NOMO-1 treated with dmso at 0.1 percent for 144 hours (cell line): ENCODE data around the gene ALDH7A1.

Experiments
- DNase-seq: peaks from one replicate; lab custom pipeline; 2025; ENCODE audit not compliant: unreplicated experiment; lab: John Stamatoyannopoulos, UW

The ALDH7A1 gene

DNA sequence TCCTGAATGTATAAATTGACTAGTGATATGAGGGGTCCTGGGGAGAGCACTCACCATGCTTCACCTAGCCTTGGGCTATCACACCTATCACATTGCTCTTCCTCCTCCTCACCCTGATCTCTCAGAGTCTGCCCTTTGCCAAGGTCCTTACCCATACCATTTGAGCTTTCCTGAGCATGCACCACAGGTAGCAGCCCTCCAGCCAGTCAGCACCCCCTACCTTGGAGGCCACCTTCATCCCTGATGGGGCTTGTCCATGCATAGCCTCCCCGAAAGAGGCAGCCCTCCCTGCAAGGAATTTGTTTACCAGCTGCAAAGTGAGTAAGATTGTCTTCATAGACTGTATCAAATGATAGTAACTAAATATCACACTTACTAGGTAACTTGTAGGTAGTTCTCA is 83.1 kb downstream of the ALDH7A1 start:
- no peak for DNase-seq

DNA sequence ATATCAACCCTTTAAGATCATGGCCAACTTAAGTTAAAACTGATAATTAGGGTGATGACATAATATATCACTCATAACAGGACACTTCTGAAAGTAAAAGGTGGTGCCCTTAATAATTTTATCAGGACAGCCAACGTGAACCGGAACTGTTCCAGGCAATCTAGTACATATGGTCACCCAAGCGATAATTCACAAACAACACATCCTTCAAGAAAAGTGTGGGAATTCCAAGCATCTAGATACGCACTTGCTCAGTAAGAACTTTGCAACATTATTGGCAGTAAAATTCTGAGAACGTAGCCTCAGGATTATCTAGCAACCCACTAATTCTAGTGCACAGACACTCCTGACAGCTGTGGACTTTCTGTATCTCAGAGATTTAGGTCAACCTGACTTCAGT is 85.7 kb downstream of the ALDH7A1 start:
- no peak for DNase-seq

DNA sequence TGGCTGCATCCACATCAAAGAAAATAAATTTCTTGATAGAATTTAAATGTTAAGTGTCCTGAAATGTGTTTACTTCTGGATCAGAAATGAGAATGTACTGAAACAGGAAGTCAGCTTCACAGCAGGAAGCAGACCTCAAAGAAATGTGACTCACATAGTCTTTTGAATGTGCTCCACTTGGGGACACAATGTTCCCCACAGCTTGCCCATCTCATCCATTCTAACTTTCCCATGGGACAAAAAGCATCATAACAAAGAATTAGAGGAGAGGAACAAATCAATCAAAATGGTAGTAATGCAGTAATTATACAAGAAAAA is 86.1 kb downstream of the ALDH7A1 start:
- DNase-seq, result no peak

DNA sequence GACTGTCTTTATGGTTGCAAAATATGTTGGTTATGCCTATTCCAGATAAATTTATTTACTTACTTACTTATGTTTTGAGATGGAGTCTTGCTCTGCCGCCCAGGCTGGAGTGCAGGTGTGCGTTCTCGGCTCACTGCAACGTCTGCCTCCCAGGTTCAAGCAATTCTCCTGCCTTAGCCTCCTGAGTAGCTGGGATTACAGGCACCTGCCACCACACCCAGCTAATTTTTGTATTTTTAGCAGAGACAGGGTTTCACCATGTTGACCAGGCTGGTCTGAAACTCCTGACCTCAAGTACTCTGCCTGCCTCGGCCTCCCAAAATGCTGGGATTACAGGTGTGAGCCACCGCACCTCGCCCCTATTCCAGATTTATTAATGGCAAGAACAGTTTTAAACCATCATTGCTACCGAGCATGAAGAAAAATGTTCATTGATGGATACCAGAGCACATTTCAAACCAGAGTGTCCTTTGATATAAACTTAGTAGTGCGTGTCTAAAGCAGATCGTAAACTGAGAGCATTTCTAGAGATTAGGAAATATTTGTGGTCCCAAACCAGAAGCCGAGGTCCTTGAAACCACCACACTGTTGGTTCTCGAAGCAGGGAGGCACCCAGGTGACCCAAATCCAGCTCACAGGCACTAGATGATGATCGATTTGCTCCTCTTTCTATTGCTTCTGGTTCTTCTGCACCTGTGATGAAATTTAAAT is 86.6 kb downstream of the ALDH7A1 start:
- peak; percentile 6 for DNase-seq

DNA sequence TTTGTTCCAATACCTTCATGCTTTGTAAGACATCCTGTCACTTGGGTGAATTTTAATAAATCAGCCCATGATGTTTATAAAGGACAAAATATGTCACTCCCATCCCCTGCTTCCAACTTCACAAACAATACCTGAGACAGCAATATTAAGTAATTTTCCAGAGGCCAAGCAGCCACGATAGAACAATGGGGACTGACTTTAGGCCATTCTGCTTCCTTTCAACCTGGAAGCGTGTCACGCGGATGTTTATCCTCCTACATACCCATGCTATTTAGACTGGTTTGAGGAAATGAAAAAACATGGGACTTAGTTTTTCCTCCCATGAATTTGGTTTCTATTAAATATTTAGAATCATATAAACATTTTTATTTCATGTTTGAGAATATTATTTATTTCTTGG is 88.9 kb downstream of the ALDH7A1 start:
- DNase-seq, result no peak

DNA sequence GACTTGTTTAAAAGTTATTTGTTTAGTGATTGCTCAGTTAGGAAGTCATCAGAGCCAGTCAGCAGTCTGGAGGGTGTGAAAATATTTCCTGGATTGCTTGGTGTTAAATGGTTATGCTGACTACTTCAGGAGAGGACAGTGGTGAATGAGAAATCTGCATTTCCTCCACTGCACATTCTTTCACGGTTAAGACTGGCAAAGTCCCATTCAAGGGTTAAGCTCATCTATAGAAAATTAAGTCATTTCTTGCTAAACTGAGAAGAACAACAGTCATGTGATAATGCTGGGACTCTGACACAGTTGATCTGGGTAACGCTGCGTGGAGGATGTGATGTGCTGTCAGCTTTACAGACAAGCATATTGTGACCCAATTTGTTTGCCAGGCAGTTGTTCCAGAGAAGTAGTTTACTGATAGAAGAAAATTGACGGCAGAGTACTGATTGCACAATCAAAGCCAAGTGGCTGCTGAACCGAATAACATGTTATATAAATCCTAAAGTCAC is 91.4 kb downstream of the ALDH7A1 start:
- DNase-seq, result no peak

DNA sequence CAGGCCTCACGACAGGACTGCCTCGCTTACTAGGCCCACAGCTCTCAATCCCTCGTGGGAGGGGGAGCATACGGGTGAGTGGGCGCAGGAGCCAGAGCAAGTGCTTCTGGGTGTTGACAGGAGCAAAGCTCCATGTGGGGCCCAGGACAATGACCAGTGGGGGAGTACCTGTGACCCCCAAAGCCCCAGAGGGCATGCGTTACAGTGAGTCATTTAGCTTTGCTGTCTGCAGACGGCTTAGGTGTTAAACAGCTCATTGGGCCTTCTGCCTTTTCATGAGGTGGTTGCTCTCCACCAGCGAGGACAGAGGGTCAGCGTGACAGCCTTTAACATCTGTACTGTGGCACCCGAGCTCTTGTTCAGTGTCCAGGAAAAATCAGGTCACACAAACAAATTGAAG is 93.6 kb downstream of the ALDH7A1 start:
- DNase-seq, result no peak

DNA sequence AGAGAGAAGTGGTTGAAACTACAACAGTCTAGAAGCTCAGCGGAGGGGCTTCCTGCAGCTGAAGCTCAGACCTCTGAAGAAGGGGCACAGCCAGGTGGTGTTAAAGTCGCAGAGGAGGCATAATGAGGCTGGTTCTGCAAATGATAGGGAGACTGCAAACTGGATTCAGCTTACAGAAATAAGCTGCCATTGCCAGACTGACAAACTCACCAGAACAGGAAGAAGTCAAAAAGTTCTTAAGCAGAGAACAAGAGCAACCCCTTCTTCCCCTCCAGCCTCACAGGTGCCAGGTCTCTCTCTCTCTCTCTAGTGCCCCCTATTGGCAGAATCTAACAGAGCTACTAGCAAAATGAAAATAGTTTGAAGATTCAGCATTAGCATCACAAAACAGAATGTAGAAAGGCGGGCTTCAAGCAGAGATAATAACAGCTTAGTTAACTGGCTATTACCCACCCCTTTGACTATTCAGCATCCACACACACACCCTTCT is 95.1 kb downstream of the ALDH7A1 start:
- peak; percentile 22 for DNase-seq

DNA sequence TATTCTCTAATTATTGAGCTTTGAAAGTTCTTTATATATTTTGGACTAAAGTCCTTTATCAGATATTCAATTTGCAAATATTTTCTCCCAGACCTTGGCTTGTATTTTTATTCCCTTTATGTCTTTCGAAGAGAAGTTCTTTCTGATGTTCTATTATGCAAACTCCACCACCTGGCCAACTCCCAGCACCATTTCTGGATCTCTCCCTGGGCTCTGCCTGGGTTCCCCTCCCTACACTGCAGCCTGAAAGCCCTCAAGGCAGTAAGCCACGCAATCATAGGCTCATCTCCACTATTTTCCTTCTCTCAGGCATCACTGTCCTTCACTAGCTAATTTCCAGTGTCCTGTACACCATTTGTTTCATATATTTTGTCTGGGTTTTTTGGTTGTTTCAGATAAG is 95.7 kb downstream of the ALDH7A1 start:
- no peak for DNase-seq

DNA sequence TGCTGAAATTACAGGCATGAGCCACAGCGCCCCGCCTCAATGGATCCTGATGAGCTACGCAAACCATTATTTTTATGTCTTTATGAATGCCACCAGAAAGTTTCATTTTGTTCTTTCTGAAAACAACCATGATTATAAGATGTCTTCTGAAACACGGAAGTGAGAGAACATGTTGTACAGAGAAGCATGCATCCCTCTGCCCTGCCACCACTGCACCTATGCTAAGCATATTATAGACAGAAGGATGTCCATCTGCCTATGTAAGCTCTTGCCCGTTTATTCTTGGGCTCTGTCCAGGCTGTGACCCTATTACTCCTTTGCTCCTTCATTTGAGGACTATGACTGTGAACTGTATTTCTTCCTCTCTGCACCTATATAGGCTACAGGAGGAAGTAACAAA is 97.5 kb downstream of the ALDH7A1 start:
- DNase-seq, result no peak

DNA sequence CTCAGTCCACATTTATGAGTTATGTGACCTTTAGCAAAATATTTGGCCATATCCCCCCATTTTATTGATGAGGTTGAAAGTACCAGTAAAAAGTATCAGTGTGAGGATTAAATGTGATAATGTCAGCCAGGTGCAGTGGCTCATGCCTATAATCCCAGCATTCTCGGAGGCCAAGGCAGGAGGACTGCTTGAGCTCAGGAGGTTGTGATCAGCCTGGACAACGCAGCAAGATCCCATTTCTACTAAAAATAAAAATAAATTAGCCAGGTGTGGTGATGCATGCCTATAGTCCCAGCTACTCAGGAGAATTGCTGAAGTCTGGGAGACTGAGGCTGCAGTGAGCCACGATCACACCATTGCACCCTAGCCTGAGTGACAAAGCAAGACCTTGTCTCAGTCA is 100.6 kb downstream of the ALDH7A1 start:
- DNase-seq, result no peak

DNA sequence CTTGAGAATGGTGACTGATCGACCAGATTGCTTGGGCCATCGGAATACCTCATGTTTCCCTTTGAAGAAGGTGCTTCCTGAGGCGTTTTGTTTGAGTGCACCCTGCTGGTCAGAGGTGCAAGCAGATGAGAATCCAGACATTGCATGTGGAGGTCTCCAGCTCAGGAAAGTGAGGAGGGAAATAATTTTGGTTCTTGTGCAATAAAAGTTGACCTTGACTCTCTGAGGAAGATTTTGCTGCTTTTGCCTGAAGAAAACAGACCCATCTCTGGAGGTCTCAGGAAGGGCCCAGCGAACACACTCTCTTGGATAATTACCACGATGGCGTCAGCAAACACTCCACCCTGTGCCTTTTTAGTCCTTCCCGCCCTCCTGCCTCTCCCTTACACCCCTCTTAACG is 102.1 kb downstream of the ALDH7A1 start:
- no peak for DNase-seq

DNA sequence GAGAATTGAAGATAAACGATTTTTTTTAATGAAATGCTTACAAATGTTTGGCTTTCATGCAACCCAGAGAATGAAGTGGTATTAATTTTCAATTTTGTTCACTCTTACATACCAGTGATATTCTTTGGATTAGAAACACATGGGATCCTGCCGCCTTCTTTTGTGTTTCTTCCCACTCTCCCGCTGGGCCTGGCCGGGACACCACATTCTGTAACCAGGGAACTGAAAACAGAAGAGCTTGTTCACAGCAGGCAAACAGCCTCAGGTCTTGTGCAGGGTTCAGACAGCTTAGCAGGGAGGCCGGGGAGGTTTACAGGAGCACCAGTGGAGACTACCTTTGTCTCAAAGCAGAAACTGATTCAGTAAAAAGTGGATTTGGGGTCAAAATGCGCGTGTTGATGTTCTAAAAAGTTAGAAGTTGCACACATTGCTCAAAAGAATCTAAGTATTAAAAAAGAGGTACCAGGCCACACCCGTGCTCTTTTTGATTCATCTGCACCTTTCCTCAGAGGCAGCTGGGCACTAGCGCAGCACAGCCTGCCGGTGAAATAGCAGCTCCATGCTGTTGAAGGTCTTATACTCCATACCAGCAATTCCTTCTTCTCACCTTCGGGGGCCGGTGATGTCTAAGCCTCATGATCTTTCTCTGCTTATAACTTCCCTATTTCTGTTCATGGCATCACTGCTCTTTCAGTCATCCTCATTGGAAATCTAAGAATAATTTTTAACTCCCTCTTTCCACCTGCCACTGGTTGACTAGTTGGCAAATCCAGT is 104.7 kb downstream of the ALDH7A1 start:
- DNase-seq, result no peak

DNA sequence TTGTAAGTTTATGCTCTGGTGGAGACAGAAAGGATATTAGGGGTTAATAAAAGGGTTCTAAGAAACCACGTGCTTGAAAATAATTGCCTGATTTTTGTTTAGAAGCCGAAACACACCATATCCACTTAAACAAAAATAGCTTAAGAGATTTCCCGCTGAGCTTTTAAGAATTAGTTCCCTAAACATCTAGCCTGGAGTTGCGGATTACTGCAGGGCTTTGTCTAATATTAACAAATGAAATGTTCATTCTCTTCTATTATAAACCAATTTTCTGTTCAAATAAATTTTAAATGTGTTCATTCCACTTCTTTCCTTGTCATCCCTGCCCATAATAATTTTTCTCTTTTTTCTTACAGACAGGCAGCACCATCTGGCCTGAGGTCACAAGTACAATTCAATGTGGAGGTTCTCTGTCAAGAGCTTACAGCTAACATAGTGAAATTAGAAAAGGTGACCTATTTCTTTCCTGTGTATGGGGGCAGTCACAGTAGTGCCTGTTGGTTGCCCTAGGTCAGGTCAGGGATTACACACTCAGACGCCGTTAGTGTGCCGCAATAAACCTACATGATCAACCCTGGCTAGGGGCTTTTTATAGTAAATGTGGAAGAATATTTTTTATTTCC is 106.5 kb downstream of the ALDH7A1 start:
- no peak for DNase-seq

DNA sequence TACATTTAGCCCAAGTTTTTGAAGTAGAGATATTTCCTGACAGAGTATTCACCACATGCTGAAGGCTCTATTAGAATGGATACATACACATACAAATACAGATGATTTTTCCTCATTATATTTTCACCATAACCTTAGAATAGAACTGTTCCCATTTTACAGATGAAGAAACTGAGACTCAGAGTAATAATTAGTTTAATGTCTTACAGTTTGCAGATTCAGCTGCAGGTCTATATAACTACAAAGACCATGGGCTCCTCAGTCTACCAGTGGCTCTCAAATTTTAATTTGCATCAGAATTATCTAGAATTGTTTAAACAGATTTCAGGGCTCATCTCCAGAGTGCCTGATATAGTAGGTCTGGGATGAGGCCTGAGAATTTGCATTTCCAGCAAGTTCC is 107.4 kb downstream of the ALDH7A1 start:
- DNase-seq, result no peak

DNA sequence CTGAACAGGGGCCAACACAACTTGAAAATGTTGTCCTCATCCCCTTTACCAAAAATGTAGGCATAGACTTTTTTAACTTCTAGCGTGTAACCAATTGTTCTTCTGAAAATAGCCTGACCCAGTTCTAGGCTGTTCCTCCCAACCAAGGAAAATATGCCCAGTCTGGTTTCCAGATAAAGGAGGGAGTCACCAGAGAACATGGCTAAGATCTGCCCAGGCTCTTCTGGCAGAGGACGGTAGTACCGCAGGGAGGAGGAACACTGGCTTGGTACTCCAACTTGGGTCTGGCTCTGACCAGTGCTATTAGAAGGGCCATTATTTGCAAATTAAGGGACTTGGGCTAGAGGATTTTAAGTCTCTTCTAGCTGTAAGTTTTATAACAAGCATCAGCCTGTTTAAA is 108.7 kb downstream of the ALDH7A1 start:
- no peak for DNase-seq

DNA sequence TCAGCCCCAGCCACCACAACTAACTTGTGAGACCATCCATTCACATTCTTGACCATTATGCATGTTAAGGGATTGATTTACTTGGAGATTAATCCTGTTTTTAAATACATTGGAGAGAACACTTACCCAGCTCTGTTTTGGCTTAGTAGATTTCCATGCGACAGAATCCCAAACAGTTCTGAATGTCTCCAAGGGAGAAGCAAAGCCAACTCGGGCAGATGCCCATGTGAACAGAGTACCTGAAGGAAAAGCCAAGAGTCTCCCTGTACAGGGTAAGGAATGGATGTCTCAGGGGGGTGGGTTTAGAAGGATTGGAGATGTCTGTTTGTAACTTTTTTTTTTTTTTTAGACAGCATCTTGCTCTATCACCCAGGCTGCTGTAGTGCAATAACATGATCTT is 110.8 kb downstream of the ALDH7A1 start:
- no peak for DNase-seq

DNA sequence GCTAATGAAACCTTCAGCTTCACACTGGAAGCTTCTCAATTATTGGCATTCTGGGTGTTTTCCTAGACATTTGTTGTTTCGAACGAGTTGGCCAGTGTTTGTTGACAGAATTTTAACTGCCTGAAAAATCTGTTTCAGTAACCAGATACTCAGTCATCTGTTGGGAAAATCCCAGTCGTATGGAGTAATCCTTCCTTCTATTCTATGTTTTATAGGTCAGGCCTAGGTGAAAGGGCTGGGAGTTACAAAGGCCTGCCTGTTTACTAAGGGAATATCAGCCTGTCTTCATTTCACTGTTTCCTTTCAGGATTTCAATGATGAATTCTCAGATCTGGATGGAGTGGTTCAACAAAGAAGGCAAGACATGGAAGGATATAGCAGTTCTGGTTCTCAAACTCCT is 111.9 kb downstream of the ALDH7A1 start:
- DNase-seq, result no peak

DNA sequence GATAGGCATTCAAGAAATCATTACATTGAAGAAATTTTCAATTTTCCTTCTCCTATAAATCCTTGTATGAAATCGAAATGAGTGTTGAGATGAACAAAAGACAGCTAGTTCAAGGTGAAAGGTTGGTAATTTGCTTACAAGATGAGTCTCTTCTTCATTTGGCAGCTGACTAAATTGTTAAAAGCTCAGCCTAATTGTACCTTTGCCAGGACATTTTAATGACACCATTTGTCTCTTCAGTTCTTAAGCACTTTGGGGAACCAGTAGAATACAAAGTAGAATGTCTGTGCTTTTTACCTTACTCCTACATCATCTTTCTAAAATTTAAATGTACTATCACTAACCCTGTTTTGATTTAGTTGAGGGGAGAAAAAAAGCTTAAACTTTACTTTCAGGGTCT is 112.4 kb downstream of the ALDH7A1 start:
- DNase-seq, result no peak

DNA sequence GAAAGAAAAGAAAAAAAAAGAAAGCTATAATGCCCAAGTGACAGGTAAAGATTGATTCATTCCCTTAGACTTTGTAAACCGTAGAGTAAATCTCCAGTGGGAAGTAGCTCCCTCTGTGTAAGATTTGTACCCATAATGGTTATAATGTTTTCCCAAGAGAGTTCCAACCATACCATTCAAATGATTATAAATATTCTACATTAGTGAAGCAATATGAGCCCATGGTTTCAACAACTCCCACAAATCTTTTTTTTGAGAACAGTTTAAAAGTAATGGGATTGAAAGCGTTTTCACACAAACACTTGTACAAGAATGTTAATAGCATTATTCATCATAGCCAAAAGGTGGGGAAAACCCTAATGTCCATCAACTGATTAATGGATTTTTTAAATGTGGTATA is 113.8 kb downstream of the ALDH7A1 start:
- DNase-seq, result no peak
